Keratinocyte (primary cell): ENCODE measurements around the gene INSR.

ENCODE experiments used
- CTCF ChIP-seq, 3 experiments: IDR thresholded peaks in 1 of 3; conservative IDR thresholded peaks in 1 of 3; optimal IDR thresholded peaks in 1 of 3; 2 replicates in 2 of 3; 3 replicates in 1 of 3; pipeline versions ENCODE3 to v1.5.1; 2011; ENCODE audit warnings: low read length in 3 of 3, mild to moderate bottlenecking in 3 of 3, moderate library complexity in 2 of 3, control low read depth in 1 of 3, inconsistent platforms in 1 of 3; ENCODE audit not compliant: insufficient read depth in 2 of 3; ENCODE audit errors: extremely low read depth in 1 of 3
- EZH2 ChIP-seq: IDR thresholded peaks from one replicate; pipeline ENCODE4 v1.6.1; 2012; ENCODE audit warnings: inconsistent platforms, mild to moderate bottlenecking, low read length, moderate library complexity

DNA sequence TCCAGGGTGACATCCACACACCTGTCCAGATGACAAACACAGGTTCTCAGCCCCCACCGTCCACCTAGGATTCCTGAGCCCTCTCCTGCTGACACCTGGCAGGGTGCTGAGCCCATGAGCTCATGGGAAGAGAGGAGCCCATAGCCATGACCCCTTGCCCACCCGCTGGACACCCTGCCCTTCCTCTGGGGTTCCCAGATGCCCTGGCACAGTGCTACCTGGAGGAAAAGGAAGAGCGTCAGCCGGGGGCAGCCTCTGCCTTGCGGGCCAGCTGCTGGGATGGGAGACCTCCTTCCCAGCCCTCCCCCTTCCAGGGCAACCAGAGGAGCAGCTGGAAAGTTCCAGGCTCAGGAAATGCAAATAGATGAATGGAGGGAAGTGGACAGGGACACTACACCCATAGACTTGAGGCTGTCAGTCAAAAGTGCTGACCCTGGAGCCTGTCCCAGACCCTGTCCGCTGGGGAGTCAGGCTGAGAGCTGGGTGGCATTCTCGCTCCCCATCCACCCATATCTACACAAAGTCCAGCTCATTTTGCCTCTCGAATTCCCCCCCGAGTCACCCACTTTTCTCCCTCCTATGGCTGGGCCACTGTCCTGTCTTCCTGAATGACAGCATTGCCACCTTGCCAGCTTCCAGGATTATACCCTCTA lies 42.2 kb upstream of the INSR start:
- TF ChIP-seq CTCF (optimal IDR thresholded peaks at IDR 0.05 in 1 of 3, IDR thresholded peaks at IDR 0.05 in 1 of 3, conservative IDR thresholded peaks at IDR 0.05 in 1 of 3; ENCODE audit: extremely low read depth in 1 of 3, insufficient read depth in 2 of 3, low read length in 3 of 3) (no peak), EZH2 (no peak)
